Measurements from ENCODE around the gene MAP3K12.
"Not testable (repeated sequence)": the region's sequence is repeated elsewhere in the genome, so short reads cannot be mapped to it uniquely, and the experiment has no call there.

The MAP3K12 gene

GRCh38 chr12:53492188-53492587 lies 7.1 kb downstream of the MAP3K12 start:
- no peak for DNase-seq

DNA sequence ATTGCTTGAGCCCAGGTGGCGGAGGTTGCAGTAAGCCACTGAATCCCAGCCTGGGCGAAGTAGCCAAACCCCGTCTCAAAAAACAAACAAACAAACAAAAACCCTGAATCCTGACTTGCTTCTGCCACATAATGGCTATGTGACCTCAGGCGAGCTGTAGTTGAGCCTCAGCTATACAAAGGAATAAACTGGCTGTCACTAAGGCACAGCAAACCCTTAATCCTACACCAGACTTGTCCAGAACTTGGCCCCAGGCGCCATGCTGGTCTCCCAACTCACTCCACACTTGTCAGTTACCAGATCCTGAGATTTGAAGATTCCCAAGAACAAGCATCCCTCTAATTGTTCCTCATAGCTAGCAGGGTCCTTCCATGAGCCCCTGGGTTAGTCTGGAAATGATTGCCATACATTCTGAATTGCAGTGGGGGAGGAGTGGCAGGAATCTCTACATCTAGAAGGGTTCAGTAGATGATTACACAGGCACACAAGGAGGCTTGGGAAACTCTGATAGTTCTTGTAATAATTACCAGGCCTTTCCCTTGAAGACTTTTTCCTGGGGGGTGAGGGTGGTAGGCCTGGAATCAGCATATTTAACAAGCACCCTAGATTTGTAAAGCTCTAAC lies 9.9 kb downstream of the MAP3K12 start:
- DNase-seq, result no peak

GRCh38 chr12:53486736-53487487 lies 12.3 kb downstream of the MAP3K12 start:
- no peak for DNase-seq

- no peak for DNase-seq
These were observed 13.1 kb downstream of the MAP3K12 start for GRCh38 chr12:53485955-53486735.

DNA sequence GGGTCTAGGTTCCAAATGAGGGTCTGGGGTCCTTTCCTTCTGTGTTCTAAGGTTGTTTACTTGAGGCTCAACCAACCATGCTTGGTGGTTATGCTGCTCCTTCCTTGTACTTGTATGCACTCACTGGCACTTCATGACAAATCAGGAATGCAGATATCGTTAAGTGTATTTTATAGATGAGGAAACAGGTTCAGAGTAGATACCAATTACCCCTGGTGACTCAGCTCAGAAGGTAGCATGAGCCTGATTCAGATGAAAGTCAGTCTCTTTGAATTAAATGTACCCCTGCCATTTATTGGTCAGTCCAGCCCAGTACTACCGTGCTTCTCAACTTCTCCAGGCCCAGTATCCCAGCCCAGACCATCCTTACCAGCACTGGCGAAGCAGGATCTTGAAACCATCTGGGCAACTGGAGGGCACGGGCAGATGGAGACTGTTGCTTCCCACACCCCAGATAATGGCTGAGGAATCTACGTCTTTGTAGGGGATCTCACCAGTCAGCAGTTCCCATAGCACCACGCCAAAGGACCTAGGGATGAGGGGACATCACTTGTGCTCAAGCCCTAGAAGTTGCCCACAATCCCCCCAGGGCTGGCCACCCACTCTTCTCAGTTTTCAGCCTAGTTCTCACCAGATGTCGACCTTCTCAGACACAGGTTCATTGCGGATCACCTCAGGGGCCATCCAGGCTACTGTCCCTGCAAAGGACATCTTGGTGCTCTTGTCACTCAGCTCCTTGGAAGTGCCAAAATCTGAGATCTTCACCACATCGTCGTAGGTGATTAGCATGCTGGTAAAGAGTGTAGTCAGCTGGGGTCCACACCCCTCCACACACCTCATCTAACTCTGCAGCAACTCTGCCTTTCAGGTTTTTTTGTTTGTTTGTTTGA lies 14.3 kb downstream of the MAP3K12 start:
- no peak for DNase-seq

- no peak for DNase-seq
These were observed 15.3 kb downstream of the MAP3K12 start for GRCh38 chr12:53483979-53484377.

DNA sequence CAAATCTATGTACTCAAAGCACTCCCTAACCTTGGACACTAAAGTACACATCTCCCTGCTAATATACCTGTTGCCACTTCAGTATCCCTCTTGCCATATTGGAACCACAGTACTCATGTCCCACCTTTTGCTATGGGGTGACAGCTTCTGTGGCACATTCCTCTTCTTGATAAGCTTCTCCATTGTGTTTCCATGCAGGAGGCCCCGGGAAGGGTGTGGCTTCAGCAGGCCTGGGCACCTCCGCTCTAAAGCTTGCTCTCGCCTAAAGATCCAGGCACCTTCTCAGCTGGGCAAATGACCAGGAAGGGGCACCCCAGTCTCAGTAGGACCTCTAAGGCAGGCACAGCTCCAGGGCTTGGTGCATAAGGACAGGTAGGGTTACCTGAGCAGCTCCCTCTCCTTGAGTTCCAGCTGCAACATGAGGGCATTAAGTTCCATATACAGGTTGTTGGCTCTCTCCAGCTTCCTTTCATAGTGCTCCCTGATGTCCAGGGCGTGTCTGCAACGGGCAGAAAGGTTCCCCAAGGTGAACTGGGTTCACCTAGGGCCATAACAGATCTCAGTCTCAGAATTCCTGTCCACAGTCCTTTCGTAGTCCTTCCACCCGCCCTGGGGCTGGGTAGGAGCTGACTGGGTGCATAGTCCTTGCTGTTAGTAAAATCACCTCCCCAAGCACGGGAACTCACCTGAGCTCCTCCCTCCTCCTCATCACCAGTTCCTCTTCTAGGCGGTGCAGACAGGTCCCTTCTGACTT lies 15.9 kb downstream of the MAP3K12 start:
- peak; percentile 75 for DNase-seq

DNA sequence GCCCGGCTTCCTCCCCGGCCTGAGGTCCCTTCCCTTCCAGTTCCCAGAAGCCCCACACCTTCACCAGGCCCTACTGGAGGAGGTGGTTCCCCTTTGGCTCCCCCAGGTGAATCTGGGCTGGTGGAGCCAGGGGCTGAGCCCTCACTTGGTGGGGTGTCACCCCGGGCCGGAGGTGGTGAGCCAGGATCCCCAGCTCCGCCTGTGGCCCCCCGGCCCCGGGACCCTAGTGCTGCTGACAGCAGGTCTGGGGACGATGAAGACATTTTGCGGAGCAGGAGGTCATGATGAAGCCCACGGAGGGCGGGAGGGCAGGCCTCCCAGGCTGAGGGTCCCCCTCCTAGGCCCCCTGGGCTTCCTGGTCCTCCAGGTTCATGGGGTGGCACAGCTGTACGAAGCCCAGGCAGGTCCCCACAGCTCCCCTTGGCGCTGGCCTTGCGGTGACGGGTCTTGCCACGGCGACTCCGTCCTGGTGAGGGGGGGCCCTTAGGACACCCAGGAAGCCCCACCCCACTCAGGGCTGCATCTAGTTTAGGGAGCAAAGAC lies 16.6 kb downstream of the MAP3K12 start:
- peak; percentile 73 for DNase-seq

DNA sequence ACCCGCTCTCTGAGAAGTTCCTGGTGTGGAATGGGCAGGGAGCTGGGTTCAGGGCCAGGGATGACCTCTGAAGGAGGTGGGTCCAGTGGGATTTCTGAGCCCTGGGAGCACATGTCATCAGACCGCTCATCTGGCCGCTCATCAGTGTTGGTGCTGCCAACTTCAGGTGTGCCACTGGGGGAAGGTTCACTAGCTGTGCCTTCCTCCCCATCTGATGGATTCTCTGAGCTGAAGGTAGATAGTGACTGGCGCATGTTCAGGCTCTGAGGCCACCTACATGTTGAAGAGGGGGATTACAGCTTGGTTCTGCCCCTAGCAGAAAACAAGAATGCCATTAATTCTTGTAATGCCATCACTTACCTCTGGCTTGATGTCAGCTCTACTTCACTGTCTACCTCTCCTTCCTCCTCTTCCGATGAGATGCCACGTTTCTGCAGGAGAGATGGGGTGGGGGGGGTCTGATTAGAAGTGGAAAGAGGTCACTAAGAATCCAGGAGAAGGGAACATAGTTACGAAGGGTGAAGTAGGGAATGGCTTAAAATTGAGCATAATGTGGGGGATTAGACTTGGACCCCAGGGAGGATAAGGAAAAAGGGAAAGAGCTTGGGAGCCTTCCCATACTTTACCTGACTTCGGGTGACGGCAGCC lies 17.2 kb downstream of the MAP3K12 start:
- DNase-seq, result peak; percentile 56

DNA sequence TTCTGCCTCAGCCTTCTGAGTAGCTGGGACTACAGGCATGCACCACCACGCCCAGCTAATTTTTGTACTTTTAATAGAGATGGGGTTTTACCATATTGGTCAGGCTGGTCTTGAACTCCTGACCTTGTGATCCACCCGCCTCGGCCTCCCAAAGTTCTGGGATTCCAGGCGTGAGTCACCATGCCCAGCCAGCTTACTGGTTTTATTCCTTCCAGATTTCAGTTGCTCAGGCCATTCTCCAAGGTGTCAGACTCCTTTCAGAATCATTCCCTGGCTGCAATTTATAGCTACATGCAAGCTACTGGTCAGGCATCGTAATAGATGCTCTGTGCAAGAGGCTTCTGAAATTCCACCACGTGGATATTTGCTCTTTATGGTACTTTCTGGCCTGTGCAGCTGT lies 17.8 kb downstream of the MAP3K12 start:
- DNase-seq, result not testable (repeated sequence)

GRCh38 chr12:53480491-53481442 lies 18.5 kb downstream of the MAP3K12 start:
- DNase-seq, result peak; percentile 56

GRCh38 chr12:53479331-53479730 lies 19.9 kb downstream of the MAP3K12 start:
- DNase-seq, result no peak

GRCh38 chr12:53478865-53479264 lies 20.4 kb downstream of the MAP3K12 start:
- DNase-seq, result no peak

DNA sequence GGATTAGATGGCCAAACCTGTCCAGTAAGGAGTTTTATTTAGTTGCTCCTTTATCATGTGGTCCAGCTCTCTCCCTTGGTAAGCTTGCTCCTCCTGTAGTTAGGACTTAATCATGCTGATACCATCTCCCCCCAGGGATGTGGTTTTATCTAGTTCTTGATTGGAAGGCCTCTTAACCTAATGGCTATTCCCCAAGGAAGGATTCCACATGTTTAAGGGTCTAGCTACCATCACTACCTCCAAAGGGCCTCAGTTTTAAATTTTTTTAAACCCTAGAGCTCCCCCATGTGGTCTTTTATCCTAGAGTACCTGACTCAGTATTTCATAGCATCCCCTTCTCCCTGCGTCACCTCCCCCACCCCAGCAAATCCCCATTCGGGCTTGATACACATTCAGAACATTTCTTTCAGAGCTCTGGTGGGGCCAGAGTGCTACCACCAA lies 22.5 kb downstream of the MAP3K12 start:
- DNase-seq, result no peak

DNA sequence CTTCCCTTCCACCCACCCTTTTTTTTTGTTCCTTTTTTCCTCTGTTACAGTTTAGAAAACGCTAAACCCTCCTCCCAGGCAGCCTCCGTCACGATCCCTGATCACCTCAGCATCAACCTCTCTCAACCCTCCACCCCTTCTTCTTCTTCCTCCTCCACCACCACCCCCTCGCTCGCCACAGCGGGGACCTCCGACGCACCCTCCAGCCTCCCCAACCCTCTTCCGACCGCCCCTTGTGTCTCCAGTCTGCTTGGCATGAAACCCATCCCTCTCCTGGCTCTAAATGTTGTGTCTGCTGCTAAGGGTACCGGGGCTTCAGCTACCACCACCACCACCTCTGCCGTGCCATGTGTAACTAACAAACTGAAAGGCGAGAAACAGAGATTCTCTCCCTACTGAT lies 24.4 kb downstream of the MAP3K12 start:
- no peak for DNase-seq

GRCh38 chr12:53474077-53474476 lies 25.2 kb downstream of the MAP3K12 start:
- no peak for DNase-seq

DNA sequence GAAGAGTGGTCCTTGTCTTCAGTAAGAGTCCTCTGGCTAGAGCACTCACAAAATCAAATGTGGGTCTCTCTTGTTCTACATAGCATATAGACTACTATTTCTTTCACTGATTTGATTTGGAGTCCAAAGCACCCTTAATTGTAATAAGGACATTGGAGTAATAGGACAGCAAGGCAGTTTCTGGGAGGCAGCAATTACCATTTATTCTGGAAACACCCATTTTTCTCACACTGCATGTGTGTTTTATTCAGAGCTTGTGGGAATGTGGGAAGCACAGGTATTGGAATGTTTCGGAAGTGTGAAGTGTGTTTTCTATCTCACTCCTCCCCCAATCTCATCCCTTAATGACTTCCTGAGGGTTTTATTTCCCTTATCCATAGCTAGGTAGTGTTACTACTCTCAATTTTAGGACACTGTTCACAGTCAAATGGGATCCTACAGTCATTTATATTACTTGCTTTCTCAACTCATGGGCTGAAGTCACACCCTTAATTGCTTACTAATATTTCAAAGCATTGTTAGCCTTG lies 27.1 kb downstream of the MAP3K12 start:
- no peak for DNase-seq

- no peak for DNase-seq
These were observed 31.0 kb downstream of the MAP3K12 start for GRCh38 chr12:53468282-53468681.

- DNase-seq, result no peak
These were observed 31.4 kb downstream of the MAP3K12 start for GRCh38 chr12:53467880-53468279.

DNA sequence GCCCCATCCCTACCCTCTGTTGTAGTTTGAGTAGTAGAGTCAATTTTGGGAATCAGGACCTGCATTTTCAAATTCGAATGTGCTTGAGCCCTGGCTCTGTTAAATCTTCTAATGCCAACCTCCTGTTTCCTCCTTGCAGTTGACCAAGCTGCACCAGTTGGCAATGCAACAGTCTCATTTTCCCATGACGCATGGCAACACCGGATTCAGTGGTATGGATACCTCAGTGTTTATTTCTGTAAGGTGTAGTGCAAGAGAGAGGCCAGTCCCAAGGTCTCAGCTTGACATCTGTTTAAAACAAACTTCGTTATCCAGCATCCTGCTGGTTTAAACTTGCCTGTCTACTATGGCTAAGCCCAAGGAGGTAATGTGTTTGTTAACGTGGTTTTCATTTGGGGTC lies 32.2 kb downstream of the MAP3K12 start:
- DNase-seq, result no peak

Data from activated CD8-positive, alpha-beta memory T cell treated with anti-CD3 and anti-CD28 coated beads, Interleukin-2, amount 50 U/mL, for 48 hours (primary cell).